DOHH2 (cell line): Measurements from ENCODE around the gene RABGAP1L.

ENCODE experiments used
- H3F3A ChIP-seq: fragments of 200-600 bp; sonication (generic), shearing (Covaris generic); 2 replicates; pipeline ENCODE4 v1.6.0; 2016; ENCODE audit warnings: antibody characterized with exemption, mild to moderate bottlenecking; ENCODE audit not compliant: control insufficient read depth, insufficient read depth
- H3K27ac ChIP-seq: fragments of 200-600 bp; sonication (generic); 2 replicates; pipeline ENCODE4 v1.5.1; 2014; ENCODE audit warnings: low read depth, mild to moderate bottlenecking, low read length, moderate library complexity
- H3K27me3 ChIP-seq: fragments of 200-600 bp; sonication (generic); 2 replicates; pipeline ENCODE4 v1.6.1; 2014; ENCODE audit warnings: mild to moderate bottlenecking, low read length, mixed read lengths; ENCODE audit not compliant: control insufficient read depth
- H3K36me3 ChIP-seq: fragments of 200-600 bp; sonication (generic); 2 replicates; pipeline ENCODE4 v1.6.1; 2014; ENCODE audit warnings: mild to moderate bottlenecking, low read length, moderate library complexity, mixed read lengths; ENCODE audit not compliant: control insufficient read depth
- H3K4me1 ChIP-seq: fragments of 200-600 bp; sonication (generic); 2 replicates; pipeline ENCODE4 v1.6.1; 2014; ENCODE audit warnings: mild to moderate bottlenecking, low read length, mixed read lengths; ENCODE audit not compliant: control insufficient read depth
- H3K4me2 ChIP-seq: fragments of 200-600 bp; sonication (generic); 2 replicates; pipeline ENCODE4 v1.6.0; 2014; ENCODE audit warnings: mild to moderate bottlenecking, low read length, moderate library complexity
- H3K4me3 ChIP-seq: fragments of 200-600 bp; sonication (generic); 2 replicates; pipeline ENCODE4 v1.5.1; 2014; ENCODE audit warnings: mild to moderate bottlenecking, low read length, mixed read lengths
- H3K79me2 ChIP-seq: fragments of 200-600 bp; sonication (generic); 2 replicates; pipeline ENCODE4 v1.6.1; 2014; ENCODE audit warnings: mild to moderate bottlenecking, low read length, mixed read lengths; ENCODE audit not compliant: control insufficient read depth
- H3K9me2 ChIP-seq: fragments of 200-600 bp; sonication (generic); replicated peaks from 2 replicates; pipeline ENCODE4 v1.6.1; 2014; ENCODE audit warnings: mild to moderate bottlenecking, low read length, mixed read lengths; ENCODE audit not compliant: control insufficient read depth
- H3K9me3 ChIP-seq: fragments of 200-600 bp; sonication (generic); 2 replicates; pipeline ENCODE4 v1.6.1; 2014; ENCODE audit warnings: antibody characterized with exemption, low read length, mixed read lengths; ENCODE audit not compliant: control insufficient read depth, insufficient read depth
- H4K20me1 ChIP-seq: fragments of 200-600 bp; sonication (generic); 2 replicates; pipeline ENCODE4 v1.6.0; 2014; ENCODE audit warnings: low read depth, mild to moderate bottlenecking, antibody characterized with exemption, low read length, moderate library complexity; ENCODE audit not compliant: control insufficient read depth, insufficient read depth
- CTCF ChIP-seq: fragments of 200-600 bp; sonication (generic); IDR thresholded peaks from one replicate; pipeline ENCODE4 v1.5.1; 2014; ENCODE audit warnings: antibody characterized with exemption, mild to moderate bottlenecking, low read depth, low read length; ENCODE audit not compliant: poor library complexity, severe bottlenecking
- EZH2phosphoT487 ChIP-seq: fragments of 200-600 bp; sonication (generic); IDR thresholded peaks from 2 replicates; pipeline ENCODE4 v1.6.1; 2017; ENCODE audit warnings: borderline replicate concordance, mild to moderate bottlenecking, antibody characterized with exemption, low read length, moderate library complexity, mixed read lengths

Gene RABGAP1L

GRCh38 chr1:174777262-174777661 is 617.9 kb downstream of the RABGAP1L start:
- Histone ChIP-seq H3K27me3 (no peaks in the 10 kb centered on the region), H3K4me3 (no peak overlapping the region), H3K27ac (no peak overlapping the region), H3F3A (peaks cover 5% of the 10 kb centered on the region; the same call in 1 of the 2 replicates), H3K36me3 (0 out of 2 replicates have a peak, but pooled peaks cover 3% of the 10 kb centered on the region), H3K9me2 (no peaks in the 10 kb centered on the region), H4K20me1 (no peaks in the 10 kb centered on the region), H3K9me3 (no peaks in the 10 kb centered on the region), H3K4me2 (no peak overlapping the region), H3K79me2 (no peaks in the 10 kb centered on the region), H3K4me1 (peaks cover 13% of the 10 kb centered on the region)
- no peak for TF ChIP-seq EZH2phosphoT487
- no peak for TF ChIP-seq CTCF

- H3K36me3 ChIP-seq, result peaks cover 5% of the 10 kb centered on the region; the same call in 1 of the 2 replicates
- peaks cover 23% of the 10 kb centered on the region for H3K4me1 ChIP-seq
Observed at GRCh38 chr1:174785510-174785909, 626.2 kb downstream of the RABGAP1L start.

GRCh38 chr1:174786358-174786757 is 627.0 kb downstream of the RABGAP1L start:
- no peak for TF ChIP-seq EZH2phosphoT487
- TF ChIP-seq CTCF, result no peak
- no peak overlapping the region for H3K27ac ChIP-seq
- no peaks in the 10 kb centered on the region for H3F3A ChIP-seq
- peaks cover 25% of the 10 kb centered on the region for H3K4me1 ChIP-seq
- H3K9me3 ChIP-seq, result no peaks in the 10 kb centered on the region
- no peaks in the 10 kb centered on the region for H4K20me1 ChIP-seq
- no peaks in the 10 kb centered on the region for H3K79me2 ChIP-seq
- H3K9me2 ChIP-seq, result no peaks in the 10 kb centered on the region
- H3K27me3 ChIP-seq, result no peaks in the 10 kb centered on the region
- H3K4me3 ChIP-seq, result no peak overlapping the region
- peaks cover 5% of the 10 kb centered on the region; the same call in 1 of the 2 replicates for H3K36me3 ChIP-seq
- no peak overlapping the region for H3K4me2 ChIP-seq

More at GRCh38 chr1:174785510-174785909, 626.2 kb downstream of the RABGAP1L start:
- no peaks in the 10 kb centered on the region for H3K9me2 ChIP-seq
- H4K20me1 ChIP-seq, result no peaks in the 10 kb centered on the region
- no peaks in the 10 kb centered on the region for H3K79me2 ChIP-seq
- no peak for TF ChIP-seq CTCF
- no peak for TF ChIP-seq EZH2phosphoT487
- H3K27ac ChIP-seq, result no peak overlapping the region
- no peak overlapping the region for H3K4me2 ChIP-seq
- H3F3A ChIP-seq, result no peaks in the 10 kb centered on the region
- no peak overlapping the region for H3K4me3 ChIP-seq
- H3K9me3 ChIP-seq, result no peaks in the 10 kb centered on the region
- no peaks in the 10 kb centered on the region for H3K27me3 ChIP-seq
